ENCODE measurements around the gene GGN. TPM values are rescaled to one million over a fixed set of nuclear protein-coding genes. Genes with fewer than 3 reads are reported as not detected.
"Not testable (repeated sequence)": the region's sequence is repeated elsewhere in the genome, so short reads cannot be mapped to it uniquely, and the experiment has no call there.

The GGN gene
- total RNA-seq, 1 donor from 2014 or later: not detected

DNA sequence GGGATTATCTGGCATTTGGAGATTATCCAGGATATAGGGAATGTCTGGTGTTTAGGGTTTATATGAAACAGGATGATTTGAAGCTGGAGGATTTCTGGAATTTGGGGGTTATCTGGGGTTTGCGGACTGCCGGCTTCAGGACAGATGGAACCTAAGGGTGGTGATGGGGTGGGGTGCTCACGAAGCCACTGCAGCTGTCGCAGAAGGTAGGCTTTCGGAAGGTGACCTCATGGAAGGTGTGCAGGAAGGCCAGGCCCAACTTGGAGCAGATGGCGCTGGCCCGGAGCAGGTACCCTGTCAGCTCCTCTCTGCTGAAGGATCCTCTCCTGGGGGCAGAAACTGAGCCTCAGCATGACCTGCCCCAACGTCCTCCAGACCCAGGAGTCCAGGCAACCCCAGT, 24.7 kb upstream of the GGN start:
- DNase-seq (ENCODE audit: low spot score): no peak
- no peak for ATAC-seq

DNA sequence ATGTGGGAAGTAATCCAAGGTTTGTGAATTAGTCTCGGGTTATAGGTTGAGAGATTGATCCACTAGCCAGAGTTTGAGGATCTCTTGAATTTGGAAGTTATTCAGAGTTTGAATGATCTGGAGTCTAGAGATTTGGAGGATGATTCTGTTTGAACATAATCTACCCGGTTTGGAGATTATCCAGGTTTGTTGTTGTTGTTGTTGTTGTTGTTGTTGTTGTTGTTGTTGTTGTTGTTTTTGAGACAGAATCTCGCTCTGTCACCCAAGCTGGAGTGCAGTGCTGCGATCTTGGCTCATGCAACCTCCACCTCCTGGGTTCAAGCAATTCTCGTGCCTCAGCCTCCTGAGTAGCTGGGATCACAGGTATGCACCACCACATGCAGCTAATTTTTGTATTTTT, 24.1 kb upstream of the GGN start:
- ATAC-seq; DNase-seq (ENCODE audit: low spot score): not testable (repeated sequence)

DNA sequence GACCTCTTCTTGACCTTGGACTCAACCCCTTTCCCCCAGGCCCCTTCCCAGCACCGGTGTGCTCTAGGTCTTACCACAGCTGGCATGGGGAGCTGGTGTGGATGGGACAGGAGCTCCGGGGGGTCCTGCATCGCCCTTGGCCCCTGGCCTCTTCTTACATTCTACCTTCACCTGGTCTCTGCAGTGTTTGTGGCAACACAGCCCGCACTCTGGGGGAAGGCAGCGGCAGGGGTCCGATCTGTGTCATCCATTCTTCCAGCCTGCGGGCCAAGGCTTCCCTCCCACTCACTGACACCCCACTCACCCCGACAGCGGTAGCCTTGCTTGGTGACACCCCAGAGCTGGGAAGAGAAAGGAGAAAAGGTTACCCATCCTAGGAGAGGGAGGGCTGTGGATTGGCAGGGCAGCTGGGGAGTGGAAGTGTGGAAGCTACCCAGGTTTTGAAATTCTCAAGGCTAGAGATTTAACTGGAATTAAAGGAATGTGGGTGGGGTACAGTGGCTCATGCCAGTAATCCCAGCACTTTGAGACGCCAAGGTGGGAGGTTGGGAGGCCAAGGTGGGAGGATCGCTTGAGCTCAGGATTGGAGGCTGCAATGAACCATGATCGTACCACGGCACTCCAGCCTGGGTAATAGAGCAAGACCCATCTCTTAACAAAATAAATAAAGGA, 23.3 kb upstream of the GGN start:
- ATAC-seq: no peak
- DNase-seq (ENCODE audit: low spot score): no peak

DNA sequence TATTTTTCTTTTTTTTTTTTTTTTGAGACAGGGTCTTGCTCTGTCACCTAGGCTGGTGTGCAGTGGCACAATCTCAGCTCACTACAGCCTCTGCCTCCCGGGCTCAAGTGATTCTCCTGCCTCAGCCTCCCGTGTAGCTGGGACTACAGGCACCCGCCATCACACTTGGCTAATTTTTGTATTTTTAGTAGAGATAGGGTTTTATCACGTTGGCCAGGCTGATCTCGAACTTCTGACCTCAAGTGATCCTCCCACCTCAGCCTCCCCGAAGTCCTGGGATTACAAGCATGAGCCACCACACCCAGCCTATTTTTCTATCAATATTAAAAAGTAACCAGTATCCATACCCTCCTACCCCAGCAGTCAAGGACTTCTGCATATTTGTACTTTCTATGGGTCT, 22.6 kb upstream of the GGN start:
- not testable (repeated sequence) for ATAC-seq; DNase-seq (ENCODE audit: low spot score)

DNA sequence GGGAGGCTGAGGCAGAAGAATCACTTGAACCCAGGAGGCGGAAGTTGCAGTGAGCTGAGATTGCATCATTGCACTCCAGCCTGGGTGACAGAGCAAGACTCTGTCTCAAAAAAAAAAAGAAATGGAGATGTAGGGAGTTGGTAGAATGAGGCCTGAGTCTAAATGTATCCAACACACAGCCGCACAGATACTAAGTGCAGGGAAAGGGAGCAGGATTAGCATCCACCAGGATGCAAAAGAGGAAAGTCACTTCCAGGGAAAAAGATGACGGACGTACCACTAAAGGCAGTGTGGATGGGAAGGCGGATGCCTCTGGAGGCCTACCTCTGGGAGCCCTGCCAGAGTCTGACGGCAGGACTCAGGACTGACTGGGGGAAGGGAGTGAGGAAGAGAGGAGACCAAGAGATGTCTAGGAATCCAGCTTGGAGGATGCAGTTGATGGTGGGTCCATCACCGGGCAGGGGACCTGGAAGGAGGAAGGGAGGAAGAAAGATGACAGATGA, 21.8 kb upstream of the GGN start:
- DNase-seq (ENCODE audit: low spot score): no peak
- ATAC-seq: peak; percentile 55

DNA sequence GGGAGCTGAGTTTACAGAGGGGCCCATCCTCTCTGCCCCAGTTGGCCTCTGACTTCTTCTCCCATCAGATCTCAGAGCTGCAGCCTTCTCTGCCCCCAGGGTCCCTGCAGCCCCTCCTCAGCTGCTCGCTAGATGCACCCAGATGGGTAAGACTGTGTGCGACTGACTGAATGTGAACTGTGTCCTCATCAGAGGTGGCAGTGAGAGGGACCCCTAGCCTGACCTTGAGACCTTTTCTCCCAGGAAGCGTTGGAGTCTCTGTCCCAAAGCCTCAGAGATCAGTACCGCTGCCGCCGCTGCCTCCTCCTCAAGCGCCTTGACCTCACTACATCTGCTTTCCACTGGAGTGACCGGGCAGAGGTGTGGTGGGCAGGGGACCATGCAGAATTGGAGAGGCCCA, 17.4 kb upstream of the GGN start:
- DNase-seq (ENCODE audit: low spot score): no peak
- no peak for ATAC-seq

DNA sequence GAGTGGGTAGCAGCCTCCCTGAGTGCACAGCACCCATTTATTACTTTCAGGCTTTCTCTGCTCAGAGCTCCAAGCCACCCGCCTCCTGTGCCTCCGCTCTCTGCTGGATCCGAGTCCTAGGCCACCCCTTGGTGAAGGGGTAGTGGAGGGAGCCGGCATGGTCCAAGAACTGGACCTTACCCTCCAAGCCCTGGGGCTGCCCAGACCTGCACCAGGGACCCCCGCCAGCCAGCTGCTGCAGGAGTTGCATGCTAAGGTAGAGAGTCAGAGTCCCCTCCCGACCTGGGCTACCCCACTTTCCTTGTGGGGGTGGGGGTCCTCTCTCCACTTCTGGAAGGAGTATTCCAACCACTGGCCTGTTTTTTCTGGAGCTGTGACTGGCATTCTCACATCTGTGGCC, 17.0 kb upstream of the GGN start:
- ATAC-seq (no peak), DNase-seq (ENCODE audit: low spot score) (no peak)

DNA sequence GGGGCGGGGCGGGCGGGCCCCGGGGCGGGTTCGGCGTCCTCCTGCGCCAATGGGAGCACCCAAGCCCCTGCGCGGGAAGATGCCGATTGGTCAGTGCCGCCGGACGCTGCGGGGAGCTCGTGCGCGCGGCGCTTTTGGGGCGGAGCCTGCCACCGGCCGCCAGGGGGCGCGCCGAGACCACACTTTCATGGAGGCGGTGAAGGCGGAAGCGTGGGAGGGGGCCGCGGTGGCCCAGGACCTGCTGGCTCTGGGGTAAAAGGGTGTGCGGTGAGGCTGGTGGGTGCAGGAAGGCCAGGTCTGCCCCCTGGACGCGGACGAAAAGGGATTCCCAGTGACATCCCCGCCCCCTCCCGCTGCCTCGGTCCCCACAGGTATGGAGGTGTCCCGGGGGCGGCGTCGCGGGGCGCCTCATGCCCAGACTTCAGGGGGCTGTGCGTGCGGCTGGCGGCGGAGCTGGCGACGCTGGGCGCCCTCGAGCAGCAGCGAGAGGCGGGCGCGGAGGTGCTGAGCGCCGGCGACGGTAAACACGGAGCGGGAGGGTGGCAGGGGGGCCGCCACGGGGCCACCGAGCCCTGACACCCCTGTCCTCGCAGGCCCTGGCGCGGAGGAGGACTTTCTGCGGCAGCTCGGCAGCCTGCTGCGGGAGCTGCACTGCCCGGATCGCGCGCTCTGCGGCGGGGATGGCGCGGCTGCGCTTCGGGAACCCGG, 15.3 kb upstream of the GGN start, which contains the start of gene FAM98C:
Gene FAM98C, plus strand, starts transcription at position 127 of the 708 bp plus-strand sequence. Its CDS starts 61 bp downstream, at position 188.
- ATAC-seq (peak; percentile 98), DNase-seq (ENCODE audit: low spot score) (peak; percentile 97)

DNA sequence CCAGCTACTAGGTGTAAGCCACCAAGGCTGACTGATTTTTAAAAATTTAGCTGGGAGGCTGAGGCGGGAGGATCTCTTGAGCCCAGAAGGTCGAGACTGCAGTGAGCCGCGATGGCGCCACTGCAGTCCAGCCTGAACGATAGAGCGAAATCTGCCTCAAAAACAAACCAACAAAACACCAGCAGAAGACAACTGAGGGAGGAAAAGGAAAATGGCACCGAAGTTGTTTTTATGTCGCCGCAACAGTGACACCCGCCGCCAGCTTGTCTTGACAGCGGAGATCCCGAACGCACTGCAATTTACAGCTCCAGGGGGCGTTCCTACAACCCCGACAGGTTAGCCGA, 14.8 kb upstream of the GGN start:
- DNase-seq (ENCODE audit: low spot score): no peak
- no peak for ATAC-seq

DNA sequence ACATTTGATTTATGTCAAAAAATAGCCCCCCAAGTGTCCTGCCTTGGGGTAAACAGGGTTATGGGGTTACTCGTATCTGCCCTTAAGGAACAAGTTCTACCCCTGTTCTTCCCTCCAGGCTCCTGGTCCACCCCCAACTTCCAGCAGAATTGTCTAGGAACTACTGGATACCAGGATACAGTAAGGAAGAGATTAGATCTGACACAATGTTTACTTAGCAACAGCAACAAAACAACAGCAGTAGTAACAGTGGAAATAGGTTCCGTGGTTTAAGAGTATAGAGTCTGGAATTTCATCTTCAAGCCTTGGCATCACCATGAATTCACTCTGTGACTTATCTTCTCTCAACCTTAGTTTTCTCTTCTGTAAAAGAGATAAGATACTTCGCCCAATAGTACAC, 13.3 kb upstream of the GGN start:
- ATAC-seq: no peak
- DNase-seq (ENCODE audit: low spot score): no peak

DNA sequence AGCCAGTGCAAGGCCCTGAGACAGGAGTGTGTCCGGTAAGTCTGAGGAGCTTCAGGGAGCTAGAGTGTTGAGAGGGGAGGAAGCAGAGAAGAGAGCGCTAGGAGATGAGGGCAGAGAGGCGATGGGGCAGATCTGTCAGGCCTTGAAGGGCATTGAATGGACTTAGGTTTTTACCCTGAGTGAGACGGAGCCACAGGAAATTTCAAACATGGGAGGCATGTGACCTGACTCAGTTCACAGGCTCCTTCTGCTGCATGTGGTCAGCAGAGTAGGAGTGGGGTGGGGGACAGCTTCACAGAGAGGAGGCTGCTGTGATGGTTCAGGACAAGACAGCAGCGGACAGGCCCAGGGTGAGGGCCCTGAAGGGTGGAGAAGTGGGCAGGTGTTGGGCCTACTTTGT, 12.5 kb upstream of the GGN start:
- DNase-seq (ENCODE audit: low spot score) (no peak), ATAC-seq (no peak)

DNA sequence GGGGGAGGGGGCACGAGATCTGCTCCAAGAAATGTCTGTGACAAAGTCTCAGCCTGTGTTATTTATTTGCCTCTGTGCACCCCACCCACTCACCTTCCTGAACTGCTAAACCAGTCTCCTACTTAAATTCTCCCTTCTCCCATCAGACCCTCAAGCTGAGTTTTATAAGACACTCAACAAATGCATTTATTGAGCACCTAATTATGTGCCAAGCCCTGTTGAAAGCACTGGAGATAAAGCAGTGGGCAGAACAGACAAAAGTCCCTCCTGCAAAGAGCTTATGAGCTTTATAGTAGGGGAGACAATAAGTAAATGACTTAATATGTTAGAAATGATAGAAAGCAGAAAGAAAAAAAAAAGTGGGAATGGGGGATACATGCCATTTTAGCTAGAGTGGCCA, 11.7 kb upstream of the GGN start:
- ATAC-seq: no peak
- DNase-seq (ENCODE audit: low spot score): no peak

DNA sequence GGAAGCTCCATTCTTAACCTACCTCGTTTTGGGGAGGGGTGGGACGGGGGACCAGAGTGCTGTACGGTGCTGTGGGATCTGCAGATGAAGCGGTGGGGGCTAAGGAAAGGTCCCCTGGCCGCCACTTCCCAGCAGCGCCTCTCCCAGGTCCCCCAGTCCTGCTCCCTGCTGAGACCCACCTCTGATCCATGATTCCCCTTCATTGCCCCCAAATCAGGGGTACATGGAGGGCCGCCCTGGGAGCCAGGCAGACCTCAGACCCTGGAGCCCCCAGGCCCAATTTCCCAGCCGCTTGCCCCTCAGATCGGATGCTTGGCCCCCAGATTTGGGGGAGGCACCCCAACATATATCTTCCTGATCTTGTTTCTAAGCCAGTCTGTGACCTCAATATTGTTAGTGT, 11.2 kb upstream of the GGN start:
- DNase-seq (ENCODE audit: low spot score): no peak
- no peak for ATAC-seq

DNA sequence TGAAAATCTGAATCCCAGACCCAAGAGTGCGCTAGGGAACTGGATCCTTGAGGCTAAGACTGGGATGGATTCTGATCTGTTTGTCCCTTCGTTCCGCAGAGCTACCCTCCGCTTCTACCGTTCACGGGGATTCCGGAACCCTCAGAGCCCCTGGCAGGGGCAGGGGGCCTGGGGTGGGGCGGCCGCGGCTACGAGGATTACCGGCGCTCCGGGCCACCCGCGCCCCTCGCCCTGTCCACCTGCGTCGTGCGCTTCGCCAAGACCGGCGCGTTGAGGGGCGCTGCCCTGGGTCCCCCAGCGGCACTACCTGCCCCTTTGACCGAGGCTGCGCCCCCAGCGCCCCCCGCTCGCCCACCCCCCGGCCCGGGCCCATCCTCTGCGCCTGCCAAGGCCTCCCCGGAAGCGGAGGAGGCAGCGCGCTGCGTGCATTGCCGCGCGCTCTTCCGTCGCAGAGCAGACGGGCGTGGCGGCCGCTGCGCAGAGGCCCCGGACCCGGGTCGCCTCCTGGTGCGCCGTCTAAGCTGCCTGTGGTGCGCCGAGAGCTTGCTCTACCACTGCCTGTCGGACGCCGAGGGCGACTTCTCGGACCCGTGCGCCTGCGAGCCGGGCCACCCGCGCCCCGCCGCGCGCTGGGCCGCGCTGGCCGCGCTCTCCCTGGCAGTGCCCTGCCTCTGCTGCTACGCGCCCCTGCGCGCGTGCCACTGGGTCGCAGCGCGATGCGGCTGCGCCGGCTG, 7.7 kb upstream of the GGN start:
- DNase-seq (ENCODE audit: low spot score): no peak

DNA sequence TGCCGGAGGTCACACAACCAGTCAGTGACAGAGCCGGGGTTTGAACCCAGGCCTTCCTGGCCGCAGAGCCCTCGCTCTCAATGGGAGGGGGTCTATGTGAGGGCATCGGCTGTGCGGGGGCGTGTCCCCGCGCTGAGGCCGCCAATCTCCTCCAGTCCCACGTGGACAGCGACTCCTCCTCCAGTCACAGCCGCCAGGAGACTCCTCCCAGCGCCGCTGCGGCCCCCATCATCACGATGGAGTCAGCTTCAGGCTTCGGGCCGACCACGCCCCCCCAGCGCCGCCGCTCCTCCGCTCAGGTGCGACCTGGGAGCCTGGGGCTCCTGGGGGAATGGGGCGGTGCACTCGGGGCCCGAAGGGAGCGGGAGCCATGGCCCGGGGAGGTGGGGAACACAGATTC, 6.7 kb upstream of the GGN start:
- DNase-seq (ENCODE audit: low spot score) (no peak), ATAC-seq (no peak)

More for the DNA sequence above, 7.7 kb upstream of the GGN start:
- ATAC-seq: no peak

DNA sequence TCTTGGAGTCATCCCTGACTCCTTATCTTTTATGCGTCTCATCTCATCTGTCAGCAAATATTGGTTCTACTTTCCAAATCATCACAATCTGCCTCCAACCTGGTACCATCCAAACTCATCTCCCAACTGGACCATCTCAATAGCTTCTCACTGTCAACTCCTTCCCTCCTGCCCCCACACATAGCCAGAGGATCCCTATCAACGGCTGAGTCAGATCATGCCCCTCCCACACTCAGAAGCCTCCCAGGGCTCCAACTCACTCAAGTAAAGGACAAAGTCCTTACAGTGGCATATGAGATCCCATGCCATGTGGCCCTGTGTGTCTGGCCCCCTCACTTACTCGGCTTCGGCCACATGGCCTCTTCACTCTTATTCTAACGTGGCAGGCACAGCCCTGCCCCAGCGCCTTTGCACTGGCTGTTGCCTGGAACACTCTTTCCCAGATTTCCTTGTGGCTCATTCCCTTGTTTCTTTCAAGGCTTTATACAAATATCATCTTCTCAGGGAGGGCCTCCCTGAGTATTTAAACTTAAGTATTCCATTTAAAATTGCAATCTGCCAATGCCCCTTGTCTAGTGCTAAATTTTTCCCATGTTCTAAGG, 5.0 kb upstream of the GGN start:
- no peak for DNase-seq (ENCODE audit: low spot score)
- ATAC-seq: no peak

DNA sequence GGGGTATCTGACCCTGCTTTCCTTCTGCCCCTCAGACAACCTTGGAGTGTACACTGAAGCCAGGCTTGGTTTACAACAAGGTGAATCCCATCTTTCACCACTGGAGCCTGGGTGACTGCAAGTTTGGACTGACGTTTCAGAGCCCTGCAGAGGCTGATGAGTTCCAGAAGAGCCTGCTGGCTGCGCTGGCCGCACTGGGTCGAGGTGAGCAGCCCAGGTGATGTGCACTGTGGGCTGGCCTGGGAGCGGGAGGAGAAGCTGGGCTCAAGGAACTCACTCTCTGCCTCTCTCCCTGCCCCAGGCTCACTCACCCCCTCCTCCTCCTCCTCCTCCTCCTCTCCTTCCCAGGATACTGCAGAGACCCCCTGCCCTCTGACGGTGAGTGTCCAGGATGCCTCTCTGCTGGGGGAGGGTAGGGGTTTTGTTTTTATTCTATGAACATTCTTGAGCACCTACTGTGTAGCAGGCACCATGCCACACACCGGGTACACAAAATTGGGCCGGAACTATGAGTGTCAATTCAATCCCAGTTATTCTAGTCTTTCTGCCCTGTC, 4.2 kb upstream of the GGN start:
- ATAC-seq (no peak), DNase-seq (ENCODE audit: low spot score) (no peak)

DNA sequence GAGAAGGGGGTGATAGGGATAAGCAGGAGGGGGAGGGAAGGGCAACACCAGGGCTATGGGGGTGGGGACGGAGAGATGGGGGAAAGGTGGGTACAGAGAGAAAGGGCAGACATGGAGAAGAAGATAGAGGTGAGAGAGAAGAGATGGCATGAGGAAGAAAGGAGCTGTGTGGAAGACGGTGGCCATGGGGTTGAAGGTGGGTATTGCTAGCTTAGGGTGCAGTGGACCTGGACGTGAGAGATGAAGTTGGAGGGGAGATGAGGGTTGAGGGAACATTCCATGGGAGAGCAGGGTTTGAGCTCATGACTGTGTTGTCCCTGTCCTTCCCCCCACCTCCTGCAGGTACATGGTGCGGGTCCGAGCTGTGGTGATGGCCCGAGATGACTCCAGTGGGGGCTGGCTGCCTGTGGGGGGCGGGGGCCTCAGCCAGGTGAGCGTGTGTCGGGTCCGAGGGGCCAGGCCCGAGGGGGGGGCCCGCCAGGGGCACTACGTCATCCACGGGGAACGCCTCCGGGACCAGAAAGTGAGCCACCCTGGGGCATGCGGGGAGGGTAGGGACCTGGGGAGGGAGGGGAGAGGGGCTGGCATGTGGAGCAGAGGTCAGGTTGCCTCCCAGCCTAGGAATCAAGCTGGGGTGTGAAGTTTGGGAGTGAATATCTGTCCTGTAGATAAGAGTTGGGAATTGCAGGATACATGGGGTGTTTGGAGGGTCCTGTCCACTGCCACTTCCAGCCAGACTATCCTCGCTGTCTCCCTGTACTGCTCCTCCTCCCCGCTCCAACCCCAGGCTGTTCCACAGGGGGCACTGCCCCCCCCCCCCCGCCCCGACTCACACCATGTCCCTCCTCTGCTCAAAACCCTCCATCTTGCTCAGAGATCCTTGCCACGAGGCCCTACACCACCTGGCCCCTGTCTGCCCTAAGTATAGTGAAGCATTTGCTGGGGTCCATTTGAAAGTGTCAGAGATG, 2.4 kb upstream of the GGN start:
- DNase-seq (ENCODE audit: low spot score): no peak
- ATAC-seq: no peak

DNA sequence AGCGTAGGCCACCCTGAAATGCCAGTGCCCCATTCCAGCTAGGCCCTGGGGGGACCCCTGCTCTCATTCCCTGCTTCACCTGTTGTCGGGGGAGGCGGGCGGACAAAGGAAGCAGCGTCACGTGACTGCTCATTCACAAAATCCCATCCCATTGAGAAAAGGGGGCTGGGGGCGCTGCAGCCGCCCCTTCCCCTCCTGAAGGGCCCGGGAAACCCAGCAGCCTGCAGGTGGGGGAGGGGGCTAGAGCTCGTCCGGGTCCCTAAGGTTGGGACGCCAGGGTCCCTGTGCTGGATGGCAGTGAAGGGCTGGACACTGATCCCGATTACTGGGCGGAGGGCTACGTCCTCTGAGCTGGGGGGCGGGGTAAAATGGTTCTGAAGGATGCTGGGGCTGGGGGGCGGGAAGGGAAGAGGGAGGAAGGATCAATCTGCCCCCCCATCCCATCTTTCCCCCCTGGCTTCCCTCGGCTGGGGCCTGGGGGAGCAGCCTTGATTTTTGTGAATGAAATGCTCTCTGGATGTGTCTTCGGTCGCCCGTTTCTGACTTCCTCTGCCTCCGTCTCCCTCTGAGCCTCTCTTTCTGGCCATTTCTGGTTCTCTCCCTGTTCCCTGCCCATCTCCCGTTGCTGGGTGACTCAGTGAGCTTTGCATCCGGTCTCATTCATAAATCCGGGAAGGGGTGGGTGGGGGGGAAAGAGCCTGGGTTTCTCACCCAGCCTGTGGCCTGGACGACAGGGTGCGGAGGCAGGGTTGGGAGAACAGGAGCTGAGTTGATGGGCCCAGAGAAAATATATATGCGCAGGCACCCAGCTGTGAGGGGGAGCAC, 1.5 kb upstream of the GGN start:
- no peak for ATAC-seq
- no peak for DNase-seq (ENCODE audit: low spot score)

Data from left lobe of liver (tissue), 2 donors.